Measurements from ENCODE around the gene SREK1. TPM values are rescaled to one million over a fixed set of nuclear protein-coding genes. Genes with fewer than 3 reads are reported as not detected.

The SREK1 gene
- total RNA-seq, 1 donor from 2014 or later = 68.2 TPM

DNA sequence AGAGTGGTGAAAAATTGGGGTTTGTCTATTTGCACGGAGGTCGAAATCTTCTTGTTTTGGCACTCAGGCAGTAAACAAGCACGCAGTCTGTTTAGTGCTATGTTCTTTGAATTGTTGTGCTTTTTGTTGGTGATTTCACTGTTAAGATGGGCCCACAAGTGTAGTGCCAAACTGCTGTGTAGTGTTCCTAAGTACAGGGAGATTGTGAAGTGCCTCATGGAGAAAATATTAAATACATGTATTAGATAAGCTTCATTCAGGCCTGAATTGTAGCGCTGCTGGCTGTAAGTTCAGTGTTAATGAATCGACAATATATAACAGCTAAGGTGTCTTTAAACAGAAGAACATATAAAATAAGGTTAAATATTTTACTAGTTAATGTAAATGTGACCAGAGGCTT, 17.3 kb downstream of the SREK1 start:
- DNase-seq (ENCODE audit: low spot score) = no peak
- no peak overlapping the region for H3K27ac Mint-ChIP-seq (ENCODE audit: unreplicated experiment)
- no peaks in the 10 kb centered on the region for H3K27me3 Mint-ChIP-seq (ENCODE audit: unreplicated experiment)
- TF ChIP-seq, protein P1, sequence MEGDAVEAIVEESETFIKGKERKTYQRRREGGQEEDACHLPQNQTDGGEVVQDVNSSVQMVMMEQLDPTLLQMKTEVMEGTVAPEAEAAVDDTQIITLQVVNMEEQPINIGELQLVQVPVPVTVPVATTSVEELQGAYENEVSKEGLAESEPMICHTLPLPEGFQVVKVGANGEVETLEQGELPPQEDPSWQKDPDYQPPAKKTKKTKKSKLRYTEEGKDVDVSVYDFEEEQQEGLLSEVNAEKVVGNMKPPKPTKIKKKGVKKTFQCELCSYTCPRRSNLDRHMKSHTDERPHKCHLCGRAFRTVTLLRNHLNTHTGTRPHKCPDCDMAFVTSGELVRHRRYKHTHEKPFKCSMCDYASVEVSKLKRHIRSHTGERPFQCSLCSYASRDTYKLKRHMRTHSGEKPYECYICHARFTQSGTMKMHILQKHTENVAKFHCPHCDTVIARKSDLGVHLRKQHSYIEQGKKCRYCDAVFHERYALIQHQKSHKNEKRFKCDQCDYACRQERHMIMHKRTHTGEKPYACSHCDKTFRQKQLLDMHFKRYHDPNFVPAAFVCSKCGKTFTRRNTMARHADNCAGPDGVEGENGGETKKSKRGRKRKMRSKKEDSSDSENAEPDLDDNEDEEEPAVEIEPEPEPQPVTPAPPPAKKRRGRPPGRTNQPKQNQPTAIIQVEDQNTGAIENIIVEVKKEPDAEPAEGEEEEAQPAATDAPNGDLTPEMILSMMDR (IDR thresholded peaks at IDR 0.05; ENCODE audit: unreplicated experiment) = no peak
- H3K4me3 Mint-ChIP-seq (ENCODE audit: unreplicated experiment) = no peak overlapping the region
- H3K4me1 Mint-ChIP-seq (ENCODE audit: unreplicated experiment) = peaks cover 13% of the 10 kb centered on the region
- no peaks in the 10 kb centered on the region for H3K9me3 Mint-ChIP-seq (ENCODE audit: unreplicated experiment)
- H3K36me3 Mint-ChIP-seq (ENCODE audit: low read depth, unreplicated experiment) = peaks cover 21% of the 10 kb centered on the region

DNA sequence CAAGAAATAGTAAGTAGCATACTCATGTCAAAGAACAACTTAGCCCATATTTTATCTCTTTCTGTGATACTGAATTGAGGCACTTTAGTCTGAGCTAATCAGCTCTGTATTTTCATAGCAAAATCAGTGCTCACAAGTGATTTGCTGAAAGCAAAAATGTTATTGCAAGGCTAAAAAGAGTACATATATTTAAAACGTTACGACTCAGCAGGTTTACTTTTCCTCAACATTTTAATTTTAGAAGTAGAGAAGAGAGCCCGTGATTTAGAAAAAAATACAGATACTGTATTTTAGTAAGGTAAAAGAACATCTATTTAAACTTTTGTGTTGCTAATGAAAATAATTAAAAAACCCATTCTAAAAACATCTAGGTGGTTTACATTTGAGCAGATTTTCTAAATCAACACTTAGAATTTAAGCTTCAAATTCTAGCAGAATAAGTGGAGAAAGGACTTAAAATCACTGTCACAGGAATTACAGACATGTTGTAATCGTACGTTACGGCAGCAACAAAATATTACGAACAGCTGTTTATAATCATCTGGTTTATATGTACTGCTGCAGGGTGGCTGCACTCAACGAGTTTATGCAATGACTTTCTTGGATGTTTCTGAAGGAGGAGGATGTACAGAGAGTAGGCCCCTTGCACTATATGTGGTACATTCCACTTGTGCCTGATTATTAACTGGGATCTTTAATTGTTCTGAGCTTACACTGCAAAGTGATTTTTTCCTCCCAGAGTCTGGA, 20.1 kb downstream of the SREK1 start:
- H3K27me3 Mint-ChIP-seq (ENCODE audit: unreplicated experiment) = no peaks in the 10 kb centered on the region
- H3K4me3 Mint-ChIP-seq (ENCODE audit: unreplicated experiment) = no peak overlapping the region
- H3K27ac Mint-ChIP-seq (ENCODE audit: unreplicated experiment) = no peak overlapping the region

DNA sequence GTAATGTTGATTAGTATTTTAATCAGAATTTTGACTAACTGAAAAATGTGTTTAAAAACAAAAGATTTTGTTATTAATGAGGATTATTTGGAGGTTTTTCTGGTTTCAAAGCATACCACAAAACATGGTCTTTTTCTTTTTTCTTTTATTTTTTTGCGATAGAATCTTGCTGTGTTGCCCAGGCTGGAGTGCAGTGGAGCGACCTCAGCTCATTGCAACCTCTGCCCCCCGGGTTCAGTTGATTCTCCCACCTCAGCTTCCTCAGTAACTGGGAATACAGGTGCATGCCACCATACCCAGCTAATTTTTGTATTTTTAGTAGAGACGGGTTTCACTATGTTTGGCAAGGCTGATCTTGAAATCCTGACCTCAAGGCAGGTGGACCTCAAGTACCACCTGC, 24.1 kb downstream of the SREK1 start:
- TF ChIP-seq, protein P1 (IDR thresholded peaks at IDR 0.05; ENCODE audit: unreplicated experiment) = no peak
- Mint-ChIP-seq H3K9me3 (ENCODE audit: unreplicated experiment) (no peaks in the 10 kb centered on the region), H3K36me3 (ENCODE audit: low read depth, unreplicated experiment) (peaks cover 14% of the 10 kb centered on the region), H3K4me1 (ENCODE audit: unreplicated experiment) (peaks cover 23% of the 10 kb centered on the region), H3K4me3 (ENCODE audit: unreplicated experiment) (no peak overlapping the region), H3K27me3 (ENCODE audit: unreplicated experiment) (peaks cover 2% of the 10 kb centered on the region), H3K27ac (ENCODE audit: unreplicated experiment) (no peak overlapping the region)
- no peak for DNase-seq (ENCODE audit: low spot score)

More for the DNA sequence above, 20.1 kb downstream of the SREK1 start:
- no peak for DNase-seq (ENCODE audit: low spot score)
- Mint-ChIP-seq H3K4me1 (ENCODE audit: unreplicated experiment) (peaks cover 19% of the 10 kb centered on the region), H3K9me3 (ENCODE audit: unreplicated experiment) (no peaks in the 10 kb centered on the region), H3K36me3 (ENCODE audit: low read depth, unreplicated experiment) (peaks cover 22% of the 10 kb centered on the region)
- TF ChIP-seq, protein P1 (IDR thresholded peaks at IDR 0.05; ENCODE audit: unreplicated experiment) = no peak

DNA sequence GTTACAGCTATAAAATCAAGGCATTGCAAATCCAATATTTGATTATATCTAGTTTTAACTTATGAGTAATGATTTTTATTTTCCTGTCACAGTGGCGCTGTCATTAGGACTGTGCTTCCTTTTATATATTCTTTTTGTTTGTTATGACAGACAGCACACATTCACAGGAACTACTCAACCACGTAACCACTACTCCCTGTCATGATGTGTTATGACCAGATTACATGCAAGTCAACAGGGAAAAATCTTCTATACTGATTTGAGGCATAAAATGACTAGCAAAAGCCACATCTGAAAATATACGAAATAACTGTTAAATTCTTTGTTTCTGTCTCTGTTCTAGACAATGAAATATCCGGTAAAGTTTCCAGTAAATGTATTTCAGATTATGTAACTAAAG, 25.4 kb downstream of the SREK1 start:
- H3K27ac Mint-ChIP-seq (ENCODE audit: unreplicated experiment) = peak overlapping the region; percentile 17

More for the DNA sequence above, 25.4 kb downstream of the SREK1 start:
- TF ChIP-seq, protein P1 (IDR thresholded peaks at IDR 0.05; ENCODE audit: unreplicated experiment) = no peak
- no peak overlapping the region for H3K4me3 Mint-ChIP-seq (ENCODE audit: unreplicated experiment)
- H3K36me3 Mint-ChIP-seq (ENCODE audit: low read depth, unreplicated experiment) = peaks cover 14% of the 10 kb centered on the region
- peaks cover 23% of the 10 kb centered on the region for H3K4me1 Mint-ChIP-seq (ENCODE audit: unreplicated experiment)
- no peaks in the 10 kb centered on the region for H3K9me3 Mint-ChIP-seq (ENCODE audit: unreplicated experiment)
- DNase-seq (ENCODE audit: low spot score) = no peak
- H3K27me3 Mint-ChIP-seq (ENCODE audit: unreplicated experiment) = peaks cover 2% of the 10 kb centered on the region
